HG03521 (cell line): ENCODE data around the gene EMX2.

Source experiments
- ATAC-seq: cut with Tn5 transposase; IDR thresholded peaks from one replicate; pipeline ENCODE4 v1.9.1; 2021; ENCODE audit warnings: mild to moderate bottlenecking, moderate library complexity; ENCODE audit not compliant: unreplicated experiment

EMX2 gene

DNA sequence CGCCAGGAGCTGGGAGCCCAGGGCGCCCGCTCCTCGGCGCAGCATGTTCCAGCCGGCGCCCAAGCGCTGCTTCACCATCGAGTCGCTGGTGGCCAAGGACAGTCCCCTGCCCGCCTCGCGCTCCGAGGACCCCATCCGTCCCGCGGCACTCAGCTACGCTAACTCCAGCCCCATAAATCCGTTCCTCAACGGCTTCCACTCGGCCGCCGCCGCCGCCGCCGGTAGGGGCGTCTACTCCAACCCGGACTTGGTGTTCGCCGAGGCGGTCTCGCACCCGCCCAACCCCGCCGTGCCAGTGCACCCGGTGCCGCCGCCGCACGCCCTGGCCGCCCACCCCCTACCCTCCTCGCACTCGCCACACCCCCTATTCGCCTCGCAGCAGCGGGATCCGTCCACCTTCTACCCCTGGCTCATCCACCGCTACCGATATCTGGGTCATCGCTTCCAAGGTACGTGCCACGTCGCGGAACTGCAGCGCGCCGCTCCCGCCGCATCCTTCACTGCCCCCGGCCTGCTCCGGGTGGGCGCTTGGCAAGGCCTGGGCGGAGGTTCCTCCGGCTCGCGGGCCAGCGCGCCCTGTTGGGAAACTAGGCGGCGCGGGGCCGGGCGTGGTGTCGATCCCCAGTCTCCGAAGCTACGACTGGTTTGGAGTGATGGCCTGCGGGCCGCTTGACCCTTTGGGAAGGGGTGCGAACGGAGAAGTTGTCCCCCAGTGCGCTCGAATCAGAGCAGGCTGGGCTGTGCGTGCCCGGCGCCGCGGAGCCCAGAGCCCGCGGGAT is 868 bp downstream of the EMX2 start:
- no peak for ATAC-seq

DNA sequence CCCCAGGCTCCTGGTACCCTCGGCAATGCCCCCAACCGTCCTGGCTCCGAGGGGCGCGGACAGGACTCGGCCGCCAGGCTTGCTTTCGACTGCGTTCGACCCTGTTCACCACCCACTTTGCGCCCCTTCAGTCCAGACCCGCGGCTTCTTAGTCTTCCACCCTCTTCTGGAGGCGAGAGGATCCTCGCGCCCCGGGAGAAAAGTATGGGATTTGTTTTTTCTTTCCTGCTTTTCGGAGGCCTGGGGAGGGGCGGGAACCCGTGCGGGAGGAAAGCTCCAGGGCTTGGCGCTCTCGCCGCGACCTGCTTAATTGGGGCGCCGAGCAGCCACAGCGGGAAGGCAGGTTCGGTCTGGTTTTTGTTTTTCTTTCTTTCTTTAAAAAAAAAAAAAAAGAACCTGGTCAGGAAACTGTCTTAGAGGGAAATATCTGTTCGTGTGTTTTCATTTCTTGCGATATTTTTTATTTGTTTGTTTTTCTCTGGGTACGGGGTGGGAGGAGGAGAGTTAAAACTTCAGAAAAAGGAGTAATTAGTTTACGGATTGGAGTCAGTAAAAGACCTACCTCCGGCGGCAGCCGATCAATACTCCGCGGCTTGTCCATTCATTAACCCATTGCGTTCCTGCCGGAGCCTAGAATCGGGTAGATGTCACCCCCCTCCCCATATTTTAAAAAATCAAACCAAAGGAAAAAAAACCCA is 1.6 kb downstream of the EMX2 start:
- ATAC-seq = no peak

DNA sequence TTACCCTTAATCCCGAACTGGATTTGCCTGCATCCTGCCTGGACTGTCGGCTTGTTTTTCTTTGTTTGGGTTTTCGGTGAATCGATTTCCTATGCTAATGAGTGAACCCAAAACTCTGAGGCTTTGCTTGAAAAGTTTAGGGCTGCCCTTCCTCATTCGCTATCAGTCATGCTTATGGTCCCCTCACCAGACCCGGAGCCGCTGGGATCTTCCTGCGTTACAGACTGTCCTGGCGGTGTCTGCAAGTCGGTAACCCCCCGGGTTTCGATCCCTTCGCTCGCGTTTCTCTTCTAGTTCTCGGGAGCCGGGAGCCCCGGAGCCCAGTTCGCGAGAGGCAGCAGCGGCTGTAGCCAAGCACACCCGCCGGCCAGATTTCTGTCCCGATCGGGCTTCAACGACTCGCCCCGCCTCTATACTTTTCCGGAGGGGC is 2.2 kb downstream of the EMX2 start:
- ATAC-seq = no peak

DNA sequence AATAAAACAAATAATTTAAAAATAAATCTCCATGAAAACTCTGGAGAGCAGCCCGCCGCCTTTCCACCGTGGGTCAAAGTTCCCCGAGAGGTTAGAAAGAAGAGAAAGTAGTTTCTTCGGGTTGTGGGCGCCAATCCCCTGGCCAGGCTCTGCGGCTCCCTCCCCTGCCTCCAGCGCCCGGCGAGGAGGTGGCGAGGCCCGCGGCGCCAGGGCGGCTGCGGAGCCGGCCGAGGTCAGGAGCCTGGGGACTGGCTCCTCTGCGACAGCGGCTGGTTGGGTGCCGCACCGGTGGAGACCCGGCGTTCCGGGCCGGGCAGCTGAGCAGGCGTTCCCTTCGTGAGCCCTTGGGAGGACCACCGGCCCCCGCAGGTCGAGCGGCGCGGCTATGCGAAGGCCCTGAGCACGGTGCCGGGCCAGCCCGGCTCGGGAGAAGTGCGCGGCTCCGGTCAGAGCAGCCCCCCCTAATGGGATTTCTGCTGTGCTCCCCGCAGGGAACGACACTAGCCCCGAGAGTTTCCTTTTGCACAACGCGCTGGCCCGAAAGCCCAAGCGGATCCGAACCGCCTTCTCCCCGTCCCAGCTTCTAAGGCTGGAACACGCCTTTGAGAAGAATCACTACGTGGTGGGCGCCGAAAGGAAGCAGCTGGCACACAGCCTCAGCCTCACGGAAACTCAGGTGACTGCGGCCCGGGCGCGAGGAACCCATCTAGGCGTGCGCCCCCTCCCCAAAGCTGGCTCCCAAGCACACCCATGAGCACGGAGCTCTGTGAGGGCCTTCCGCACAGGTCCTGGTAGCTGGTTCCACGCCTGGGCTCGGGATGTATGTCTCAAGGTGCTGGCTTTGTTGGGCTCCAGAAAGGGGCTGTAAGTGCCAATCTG is 2.8 kb downstream of the EMX2 start:
- no peak for ATAC-seq

DNA sequence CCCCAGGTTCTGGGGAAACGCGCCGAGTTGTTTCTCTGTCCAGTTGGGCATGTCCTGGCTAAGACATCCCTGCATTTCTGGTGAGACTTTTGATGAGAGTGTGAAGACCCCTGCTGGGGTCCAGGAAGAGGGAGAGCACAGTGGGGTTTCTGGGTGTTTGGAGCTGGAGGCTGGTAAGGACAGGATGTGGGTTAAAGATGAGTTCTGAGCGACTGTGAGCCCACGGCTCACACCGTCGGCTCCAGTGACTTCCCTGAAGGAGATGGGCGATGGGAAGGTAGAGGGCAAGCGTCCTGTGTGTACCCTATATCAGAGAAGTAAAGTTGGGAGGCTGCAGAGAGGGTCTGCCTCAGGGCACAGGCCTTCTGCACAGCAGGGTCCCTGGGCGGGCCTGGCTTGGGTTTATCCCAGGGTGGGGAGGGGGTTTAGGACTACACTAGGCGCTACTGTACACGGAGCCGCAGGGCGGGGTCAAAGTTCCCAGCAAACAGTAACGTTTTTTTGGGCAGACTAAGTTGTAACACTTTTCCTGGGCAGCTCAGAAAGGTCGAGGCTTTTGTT is 3.6 kb downstream of the EMX2 start:
- no peak for ATAC-seq

DNA sequence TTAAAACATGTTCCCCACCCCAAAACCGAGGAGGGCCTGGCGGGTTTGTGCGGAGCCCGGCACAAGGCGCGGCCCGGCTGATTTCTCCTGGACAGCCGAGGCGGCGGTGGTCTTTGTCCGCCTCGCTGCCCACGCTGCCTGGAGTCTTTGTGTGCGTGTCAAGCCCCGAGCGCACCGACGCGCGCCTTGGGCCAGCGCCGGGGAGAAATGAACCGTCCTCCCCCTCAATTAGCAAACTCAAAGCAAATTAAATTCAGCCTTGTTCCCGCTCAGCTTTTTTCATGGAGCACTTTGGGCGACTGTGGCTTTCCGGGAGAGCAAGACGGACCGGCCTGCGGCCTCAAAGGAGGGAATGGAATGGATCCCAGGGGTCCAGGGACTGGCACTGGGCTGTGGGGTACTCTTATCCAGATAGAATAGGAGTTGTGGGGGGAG is 4.1 kb downstream of the EMX2 start:
- no peak for ATAC-seq

DNA sequence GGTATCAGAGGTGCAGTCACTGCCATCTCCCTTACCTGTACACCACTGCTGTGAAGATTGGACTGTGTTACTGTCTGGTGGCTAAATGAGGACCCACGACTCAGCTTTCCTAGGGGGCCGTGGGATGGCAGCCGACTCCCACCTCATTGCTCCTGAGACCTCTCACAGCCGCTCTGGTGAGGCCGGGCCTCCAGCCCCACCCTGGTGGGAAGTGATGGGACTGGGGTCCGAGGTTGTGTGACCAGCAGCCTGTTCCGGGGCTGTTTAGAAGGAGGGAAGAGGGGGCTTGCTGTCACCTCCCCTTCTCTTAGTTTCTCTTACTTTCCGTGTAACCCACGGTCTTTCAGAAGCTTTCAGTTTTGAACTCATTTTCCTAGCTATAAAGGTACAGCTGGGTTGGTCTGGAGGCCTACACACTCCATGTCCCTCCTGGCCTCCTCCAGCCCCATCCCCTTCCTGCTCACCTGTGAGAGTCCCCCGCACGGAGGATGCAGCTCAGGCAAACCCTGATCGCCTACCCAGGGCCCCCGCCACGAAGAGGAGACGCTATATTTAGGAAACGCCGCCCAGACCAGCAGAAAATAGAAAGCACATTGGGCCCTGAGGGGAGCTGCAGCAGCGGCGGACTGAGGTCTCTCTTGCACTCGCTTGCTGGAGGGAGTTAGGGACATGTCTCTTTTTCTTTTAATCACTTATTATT is 4.6 kb downstream of the EMX2 start:
- no peak for ATAC-seq

DNA sequence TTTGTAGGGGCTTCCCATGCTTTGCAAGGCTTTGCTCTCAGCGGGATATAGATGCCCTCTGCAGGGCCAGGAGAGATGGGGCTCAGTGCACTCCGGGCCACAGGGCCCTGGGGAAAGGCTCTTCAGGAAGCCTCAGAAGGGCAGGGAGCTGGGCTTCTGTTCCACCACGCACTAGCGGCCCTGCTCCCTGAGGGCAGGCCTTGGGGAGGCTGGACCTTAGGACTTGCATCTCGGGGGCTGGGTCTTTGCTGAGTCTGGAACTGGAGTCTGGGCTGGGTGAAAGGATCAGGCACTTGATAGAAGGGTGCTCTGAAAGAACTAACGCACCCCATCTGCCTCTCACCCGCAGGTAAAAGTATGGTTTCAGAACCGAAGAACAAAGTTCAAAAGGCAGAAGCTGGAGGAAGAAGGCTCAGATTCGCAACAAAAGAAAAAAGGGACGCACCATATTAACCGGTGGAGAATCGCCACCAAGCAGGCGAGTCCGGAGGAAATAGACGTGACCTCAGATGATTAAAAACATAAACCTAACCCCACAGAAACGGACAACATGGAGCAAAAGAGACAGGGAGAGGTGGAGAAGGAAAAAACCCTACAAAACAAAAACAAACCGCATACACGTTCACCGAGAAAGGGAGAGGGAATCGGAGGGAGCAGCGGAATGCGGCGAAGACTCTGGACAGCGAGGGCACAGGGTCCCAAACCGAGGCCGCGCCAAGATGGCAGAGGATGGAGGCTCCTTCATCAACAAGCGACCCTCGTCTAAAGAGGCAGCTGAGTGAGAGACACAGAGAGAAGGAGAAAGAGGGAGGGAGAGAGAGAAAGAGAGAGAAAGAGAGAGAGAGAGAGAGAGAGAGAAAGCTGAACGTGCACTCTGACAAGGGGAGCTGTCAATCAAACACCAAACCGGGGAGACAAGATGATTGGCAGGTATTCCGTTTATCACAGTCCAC is 5.4 kb downstream of the EMX2 start:
- no peak for ATAC-seq

DNA sequence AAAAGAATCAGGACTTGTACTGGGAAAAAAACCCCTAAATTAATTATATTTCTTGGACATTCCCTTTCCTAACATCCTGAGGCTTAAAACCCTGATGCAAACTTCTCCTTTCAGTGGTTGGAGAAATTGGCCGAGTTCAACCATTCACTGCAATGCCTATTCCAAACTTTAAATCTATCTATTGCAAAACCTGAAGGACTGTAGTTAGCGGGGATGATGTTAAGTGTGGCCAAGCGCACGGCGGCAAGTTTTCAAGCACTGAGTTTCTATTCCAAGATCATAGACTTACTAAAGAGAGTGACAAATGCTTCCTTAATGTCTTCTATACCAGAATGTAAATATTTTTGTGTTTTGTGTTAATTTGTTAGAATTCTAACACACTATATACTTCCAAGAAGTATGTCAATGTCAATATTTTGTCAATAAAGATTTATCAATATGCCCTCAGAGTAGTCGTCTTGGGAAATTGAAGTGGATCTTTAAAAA is 6.6 kb downstream of the EMX2 start:
- ATAC-seq = no peak

DNA sequence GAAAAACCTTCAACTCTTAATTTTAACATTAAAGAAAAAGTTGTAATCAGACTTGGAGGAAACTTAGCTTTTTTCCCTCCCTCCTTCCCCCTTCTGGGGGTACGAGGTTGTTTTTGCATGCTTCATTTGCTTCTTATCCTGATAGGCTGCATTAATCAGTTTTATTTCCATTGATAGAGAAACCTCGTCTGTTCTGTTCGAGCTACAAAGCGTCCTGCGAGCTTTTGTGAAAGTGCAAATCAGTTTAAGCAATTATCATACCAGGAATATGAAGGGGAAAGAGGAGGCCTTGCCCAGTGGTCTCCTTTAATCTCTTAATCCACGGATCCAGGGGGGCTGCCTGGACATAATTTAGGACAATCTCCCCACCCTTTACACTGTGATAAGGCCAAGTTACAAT is 7.5 kb downstream of the EMX2 start:
- ATAC-seq = no peak

DNA sequence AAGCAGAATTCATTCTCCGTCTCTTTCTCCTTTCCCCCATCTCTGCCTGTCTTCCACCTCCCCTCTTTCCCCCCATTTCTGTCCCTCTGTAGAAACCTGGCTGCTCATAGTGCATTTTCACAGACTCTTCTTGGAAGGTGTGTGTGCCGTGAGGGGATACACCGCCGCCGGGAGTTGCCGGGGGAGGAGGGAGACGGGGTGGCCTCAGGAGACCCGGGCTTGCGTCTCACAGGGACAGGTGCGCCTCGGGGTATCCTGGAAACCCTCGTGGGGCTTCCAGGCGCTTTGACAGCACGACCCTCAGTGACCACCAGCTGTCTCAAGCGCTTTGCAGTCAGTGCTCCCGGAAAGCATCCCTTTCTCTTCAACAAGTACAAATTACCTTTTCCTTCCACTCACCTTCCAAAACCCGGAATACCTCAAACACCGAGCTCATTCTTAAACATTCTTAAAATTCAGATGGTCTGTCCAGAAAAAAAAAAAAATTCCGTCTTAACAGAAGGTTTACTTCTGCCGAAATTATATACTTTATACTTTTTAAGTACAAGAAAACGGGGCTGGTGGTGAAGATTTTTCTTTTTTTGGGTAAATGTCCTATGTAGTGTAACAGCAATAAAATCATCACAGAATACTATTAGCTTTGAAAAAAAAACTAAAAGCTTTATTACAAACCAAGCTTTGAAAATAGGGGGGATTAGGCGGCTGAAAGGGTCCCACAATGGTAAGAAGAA is 8.2 kb downstream of the EMX2 start:
- ATAC-seq = no peak

DNA sequence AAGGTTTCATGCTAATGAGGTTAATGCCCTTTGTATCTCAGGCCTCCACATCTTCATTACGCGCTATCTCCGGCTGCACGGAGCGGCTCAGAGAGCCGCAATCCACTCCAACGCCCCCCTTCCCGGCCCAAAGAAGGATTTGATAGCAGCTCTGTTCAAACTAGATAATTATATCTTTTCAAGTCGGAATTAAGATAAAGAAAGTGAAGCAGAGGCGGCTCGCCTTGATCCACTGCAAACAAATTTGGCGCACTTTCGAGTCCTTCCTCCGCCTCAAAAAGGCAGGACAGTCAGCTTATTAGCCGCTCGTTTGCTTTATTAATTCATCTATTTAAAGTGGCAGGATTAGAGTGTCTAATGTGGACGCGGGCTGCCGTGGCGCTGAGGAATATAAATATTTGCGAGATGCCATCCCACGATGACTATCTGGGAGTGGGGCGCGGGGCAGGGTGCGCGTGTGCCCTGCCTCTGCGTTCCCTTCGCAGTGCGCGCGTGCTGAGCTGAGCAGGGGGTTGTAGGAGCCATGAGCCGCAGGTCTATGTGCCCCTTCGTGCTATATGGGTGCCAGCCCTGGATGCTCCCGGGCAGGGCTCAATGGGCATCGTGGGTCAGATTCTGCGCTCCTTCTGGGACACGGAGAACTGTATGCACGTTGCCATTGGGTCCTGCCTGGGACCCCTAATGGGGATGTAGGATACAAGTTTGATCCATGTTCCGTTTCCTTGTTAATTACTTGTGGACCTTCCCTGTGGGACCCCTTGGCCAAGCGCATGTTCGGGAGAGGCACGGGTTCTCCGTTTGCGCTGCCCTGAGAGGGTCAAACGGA is 9.0 kb downstream of the EMX2 start:
- no peak for ATAC-seq

DNA sequence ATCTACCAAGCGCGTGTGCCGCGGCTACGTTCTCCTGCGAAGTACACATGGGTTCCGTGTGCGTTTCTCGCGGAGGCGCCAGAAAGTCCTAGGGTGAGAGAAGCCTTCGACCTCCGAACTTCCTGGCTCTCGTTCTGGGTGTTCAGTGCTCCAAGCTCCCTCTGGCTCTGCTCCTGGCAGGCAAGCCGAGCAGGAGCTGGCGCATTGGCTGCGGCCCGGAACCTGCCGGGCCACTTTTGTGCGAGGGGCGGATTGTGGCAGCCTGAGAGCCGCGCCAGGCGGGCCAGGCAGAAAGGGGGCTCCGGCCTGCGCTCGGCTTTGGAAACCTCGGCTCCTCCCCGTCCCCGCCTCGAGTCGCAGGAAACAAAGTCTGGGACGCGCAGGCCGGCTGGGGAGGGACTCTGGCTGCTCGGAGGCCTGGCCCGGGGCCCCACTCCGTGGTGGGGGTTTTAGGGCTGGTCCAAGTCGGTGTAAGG is 9.6 kb downstream of the EMX2 start:
- ATAC-seq = no peak

DNA sequence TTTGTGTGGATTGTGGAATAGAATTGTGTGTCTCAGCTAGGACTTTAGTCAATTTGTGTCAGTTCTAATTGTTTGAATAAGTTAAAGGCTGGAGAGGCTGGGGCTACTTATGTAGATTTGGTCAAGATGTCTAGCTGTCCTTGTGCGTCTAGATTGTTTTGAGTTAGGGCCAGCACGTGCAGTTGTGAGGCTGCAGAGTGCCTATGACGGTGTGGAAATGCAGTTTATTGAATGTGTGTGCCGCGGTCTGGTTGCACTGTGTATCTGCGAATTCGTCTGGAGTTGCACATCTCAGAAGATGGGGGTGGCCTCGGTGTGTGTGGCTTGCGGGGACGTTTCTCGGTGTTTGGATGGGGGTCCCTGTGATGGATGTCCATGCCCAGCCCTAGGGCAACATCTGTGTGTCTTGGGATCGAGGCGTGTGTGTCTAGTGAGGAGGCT is 10.2 kb downstream of the EMX2 start:
- no peak for ATAC-seq

DNA sequence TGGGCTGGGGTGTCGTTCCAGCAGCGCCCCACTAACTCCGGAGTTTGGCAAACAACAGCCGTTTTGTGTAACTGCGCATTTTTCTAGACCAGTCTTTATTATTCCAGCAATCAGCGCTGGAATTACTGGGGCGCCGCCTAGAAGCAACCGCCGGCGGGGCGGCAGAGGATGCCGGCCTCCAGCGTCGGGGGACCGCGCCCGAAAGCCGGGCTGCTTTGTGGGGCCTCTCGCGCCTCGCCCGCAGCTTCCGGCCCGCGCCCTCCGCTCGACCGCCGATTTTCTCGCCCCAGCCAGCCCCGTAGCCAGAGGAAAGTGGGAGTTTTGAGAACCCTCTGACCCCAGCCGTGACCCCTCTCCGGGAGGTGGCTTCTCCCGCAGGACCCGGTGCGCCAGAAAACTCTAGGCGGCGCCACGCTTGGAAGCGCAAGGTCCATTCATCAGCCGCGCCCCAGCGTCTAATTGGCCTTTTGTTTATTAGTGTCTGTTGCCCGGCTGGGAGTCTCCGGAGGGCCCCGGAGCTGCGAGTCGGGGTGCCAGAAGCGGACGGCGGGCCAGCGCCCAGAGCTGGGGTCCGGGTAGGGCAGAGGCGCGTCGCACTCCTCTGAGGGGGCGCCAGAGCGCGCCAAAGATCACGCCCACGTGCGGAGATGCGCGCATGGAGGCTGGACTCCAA is 10.7 kb downstream of the EMX2 start:
- no peak for ATAC-seq

DNA sequence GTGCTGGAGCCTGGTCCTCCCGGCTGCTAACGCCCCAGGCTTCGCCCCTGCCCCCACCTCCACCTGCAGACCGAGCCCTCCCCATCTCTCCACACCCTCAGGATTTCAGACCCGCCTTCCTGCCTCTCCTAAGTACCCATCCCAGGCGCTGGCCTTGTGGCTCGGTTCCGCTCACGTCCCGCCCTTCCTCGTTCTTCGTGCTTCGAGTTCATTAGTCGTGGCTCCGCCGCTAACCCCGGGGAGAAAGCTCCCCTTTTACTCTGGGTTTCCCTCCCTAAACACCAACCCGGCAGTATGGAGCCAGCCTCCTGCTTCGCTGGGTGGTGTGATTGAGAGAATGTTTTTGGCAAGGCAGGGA is 11.2 kb downstream of the EMX2 start:
- ATAC-seq = no peak

DNA sequence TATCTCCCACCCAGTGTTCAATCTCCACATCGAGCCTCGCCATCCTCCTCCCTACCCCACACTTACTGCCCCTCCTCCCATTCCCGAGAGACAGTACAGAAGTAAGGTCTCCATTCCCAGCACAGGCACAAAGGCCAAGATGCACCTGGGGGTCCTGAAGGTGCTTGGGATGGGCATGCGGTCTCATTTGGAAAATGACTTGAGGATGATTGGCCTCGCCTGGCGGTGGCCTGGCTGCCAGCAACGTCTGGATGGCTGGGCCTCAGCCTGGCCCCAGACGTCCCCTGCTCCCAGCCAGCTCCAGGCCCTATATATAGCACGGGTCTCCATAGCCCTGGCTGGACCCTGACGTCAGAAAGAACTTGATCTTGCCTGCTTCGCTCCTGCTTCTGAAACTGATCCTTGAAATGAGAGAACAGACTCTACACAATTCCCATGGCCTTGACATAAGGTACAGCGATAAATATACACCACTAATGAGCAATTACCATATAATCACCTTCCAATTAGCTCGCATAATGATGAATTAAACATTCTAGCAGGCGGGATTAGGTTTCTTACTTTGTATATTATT is 11.8 kb downstream of the EMX2 start:
- no peak for ATAC-seq
